CD4-positive, alpha-beta T cell treated with Interleukin-4 for 4 hours (primary cell): ENCODE data around the gene DISC1.
A peak's percentile ranks its signal among the peaks of the same experiment; 100 is the strongest.
"Not testable (repeated sequence)": the region's sequence is repeated elsewhere in the genome, so short reads cannot be mapped to it uniquely, and the experiment has no call there.

Experiments used
- DNase-seq: peaks from one replicate; pipeline ENCODE4 v3.0.0-alpha.2; 2020

The DISC1 gene

DNA sequence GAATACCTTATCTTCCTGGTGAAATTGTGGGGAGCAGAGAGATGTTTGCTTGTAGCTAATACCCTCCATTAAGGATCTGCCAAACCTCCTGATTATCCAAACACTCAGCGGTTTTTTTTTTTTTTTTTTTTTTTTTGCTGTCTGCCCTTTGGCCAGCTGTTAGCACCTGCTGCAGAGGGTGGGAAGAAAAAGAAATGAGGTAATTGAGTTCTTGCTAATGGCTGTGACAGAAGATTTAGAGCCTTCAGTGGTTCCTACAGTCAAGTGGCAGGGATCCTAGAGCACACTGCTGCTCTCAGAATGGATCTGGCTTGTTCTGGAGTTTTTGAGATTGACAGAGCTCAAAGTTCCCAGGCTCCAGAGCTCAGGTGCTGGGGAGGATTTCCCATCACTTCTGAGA is 342.5 kb downstream of the DISC1 start:
- DNase-seq: no peak

DNA sequence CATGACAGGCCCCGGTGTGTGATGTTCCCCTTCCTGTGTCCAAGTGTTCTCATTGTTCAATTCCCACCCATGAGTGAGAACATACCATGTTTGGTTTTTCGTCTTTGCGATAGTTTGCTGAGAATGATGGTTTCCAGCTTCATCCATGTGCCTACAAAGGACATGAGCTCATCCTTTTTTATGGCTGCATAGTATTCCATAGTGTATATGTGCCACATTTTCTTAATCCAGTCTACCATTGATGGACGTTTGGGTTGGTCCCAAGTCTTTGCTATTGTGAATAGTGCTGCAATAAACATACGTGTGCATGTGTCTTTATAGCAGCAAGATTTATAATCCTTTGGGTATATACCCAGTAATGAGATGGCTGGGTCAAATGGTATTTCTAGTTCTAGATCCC is 343.2 kb downstream of the DISC1 start:
- DNase-seq: not testable (repeated sequence)

DNA sequence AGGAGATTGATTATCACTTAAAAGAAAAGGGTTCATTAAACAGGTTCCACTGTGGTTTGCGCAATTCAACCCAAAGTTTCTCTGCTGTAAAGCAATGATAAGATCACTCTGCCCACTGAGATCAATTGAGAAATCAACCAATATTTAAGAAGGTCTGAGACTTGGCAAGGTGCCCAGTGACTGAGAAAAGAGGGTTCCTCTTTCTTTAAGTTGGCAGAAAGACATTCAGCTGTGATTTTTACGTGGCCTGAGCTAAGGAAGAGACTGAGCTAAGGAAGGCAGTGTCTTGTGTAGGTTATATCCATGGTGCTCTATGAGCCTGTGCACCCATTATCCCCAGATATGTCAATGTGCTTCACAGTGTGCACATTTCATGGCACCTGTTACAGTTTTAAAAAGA is 344.1 kb downstream of the DISC1 start:
- no peak for DNase-seq

DNA sequence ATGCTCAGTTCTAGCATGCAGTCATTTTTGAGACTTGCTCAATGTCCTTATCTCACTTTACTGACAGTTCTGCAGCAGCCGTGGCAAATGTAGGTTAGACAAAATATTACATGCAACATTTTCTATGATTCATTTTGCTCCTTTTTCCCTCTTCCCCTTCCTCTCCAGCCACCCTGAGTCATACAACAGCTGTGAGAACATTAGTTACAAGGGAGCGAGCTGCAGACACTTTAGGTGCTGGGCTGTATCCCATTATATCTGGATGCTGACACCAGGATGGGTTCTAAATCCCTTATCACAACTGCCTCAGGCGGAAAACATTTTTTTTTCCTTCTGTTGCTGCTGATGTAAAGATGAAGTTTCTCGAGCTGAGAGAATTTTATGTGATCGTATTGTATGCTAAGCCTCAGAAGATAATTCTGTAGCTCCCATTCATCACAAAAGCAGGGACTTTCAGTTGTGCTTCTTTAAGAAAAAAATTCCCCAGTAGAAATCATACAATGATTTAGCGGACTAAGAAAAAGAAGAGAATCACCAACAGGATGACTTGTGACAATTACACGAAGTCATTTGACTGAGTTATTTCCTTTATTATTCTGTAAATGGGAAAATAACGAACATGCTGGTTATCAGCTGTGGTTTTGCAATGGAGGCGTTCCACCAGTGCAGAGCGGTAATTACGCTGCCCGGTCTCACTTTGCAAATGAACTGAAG is 345.0 kb downstream of the DISC1 start:
- no peak for DNase-seq

DNA sequence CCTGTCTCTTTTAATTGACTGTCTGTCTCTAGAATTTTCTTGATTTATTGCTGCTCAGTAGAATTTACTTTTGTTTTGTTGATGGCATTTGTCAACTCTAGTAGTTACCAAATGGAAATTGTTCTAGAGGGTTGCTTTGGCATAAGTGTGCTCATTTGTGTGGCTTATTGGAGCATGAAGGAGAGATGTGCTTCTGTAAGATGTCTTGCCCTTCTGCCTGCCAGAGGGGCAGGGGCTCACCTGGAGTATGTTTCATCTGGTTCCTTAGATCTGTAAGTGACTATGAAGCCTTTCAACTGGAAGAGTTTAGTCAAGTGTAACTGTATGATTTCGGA is 345.5 kb downstream of the DISC1 start:
- no peak for DNase-seq

DNA sequence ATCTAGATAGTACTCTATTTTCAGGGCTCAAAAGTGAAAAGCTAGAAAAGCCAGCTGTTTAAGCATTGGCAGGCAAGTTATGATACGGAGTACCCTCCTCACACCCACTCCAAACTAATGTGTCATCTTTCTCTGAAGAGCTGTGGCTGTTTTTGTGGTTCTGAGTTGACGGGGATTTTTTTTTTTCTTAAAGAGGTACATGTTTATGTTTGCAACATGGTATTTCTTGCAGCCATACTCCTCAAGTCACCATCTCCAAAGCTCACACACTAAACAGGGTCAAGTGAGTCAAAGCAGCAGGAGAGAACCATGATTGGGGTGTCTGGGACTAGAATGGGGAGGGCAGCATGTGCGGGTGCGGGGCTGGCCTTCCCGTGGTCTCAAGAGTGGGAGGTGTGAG is 347.2 kb downstream of the DISC1 start:
- peak; percentile 2 for DNase-seq

DNA sequence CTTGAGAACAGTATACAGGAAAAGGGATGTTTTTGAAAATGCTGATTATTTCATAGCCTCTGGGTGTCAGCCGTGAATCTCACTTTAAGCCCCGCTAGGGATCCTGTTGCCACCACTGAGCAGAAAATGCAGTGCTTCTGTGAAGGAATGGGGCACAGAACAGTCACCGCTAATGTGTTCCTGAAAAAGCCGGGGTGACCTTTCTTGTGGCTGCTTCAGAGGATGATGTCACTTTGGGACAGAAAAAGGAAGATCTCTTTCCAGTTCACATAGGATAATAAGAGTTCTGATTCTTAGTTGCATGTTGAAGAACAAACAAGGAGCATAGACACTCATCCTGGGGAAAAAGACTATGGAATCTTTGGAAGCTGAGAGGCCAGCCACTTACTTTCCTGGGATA is 349.6 kb downstream of the DISC1 start:
- DNase-seq: no peak

DNA sequence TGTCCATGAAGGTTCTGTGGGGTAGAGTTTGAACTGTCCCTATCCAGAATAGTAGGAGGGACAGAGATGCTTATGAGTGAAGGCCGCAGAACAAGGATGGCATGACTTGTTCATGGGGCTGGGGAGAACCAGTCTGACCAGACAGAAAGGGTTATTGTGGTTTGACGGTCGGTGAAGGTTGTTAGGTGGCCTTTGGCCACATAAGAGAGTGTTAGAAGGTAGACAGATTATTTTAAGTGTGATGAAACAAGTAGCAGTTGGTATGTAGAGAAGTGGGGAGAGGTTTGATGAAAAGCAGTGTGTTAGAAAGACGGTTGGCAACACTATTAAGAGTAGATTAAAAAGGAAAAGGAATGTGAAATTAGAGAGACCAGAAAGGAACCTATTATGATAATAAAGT is 355.1 kb downstream of the DISC1 start:
- no peak for DNase-seq

DNA sequence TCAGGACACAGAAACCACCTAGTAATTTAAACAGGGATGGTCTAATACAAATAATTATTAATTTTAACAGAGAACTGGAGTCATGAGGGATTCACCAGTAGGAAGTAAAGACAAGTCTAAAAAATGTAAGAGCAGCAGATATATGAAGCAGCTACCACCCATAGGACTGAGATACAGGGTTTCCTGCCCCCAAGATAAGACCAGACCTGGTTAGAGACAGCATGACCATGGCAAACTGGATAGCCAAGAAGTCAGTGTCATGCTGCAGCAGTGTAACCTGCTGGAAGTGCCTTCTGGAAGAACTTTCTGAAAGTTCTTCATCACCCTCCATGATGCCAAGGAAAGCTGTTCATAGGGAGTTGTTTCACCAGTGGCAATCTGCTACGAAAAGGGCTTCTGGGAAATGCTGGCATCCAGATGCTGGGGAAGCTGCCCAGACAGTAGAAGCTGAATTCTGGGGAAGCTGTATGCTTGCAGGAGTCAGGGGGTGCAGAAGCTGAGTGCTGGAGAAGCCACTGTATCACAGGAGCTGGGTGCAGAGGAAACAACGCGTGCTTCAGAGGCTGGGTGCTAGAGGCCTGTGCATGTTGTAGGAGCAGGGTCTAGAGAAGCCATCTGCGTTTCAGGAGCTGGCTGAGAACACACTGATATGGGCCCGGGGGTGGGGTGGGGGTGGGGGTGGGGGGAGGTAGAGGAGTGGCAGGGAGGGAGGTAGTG is 356.4 kb downstream of the DISC1 start:
- DNase-seq: no peak

DNA sequence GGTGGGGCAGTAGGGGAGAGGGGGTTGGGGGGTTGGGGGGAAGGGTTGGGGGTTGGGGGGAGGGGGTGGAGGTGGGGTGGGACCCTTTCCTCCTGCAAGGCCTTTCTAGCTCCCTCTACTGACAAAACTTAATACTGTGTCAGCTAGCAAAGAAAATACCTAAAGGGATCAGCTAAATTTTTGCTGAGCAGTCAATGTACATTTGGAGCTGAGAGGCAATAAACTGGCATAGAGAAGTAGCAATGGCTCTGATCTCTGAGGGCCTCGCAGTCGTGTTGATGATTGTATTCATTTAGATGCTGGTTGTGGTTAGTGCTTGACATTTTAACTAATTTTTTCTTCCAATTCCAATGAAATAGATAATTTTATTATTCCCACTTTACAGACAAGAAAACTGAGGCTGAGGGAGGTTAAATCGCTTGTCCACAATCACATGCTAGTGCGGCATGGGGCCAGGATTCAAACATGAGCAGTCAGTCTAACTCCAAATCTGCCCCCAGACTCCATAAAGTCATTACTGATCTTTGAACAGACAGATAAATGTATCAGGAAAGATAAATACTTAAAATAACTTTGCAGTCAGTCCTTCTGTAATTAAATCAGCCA is 357.1 kb downstream of the DISC1 start:
- DNase-seq: no peak

DNA sequence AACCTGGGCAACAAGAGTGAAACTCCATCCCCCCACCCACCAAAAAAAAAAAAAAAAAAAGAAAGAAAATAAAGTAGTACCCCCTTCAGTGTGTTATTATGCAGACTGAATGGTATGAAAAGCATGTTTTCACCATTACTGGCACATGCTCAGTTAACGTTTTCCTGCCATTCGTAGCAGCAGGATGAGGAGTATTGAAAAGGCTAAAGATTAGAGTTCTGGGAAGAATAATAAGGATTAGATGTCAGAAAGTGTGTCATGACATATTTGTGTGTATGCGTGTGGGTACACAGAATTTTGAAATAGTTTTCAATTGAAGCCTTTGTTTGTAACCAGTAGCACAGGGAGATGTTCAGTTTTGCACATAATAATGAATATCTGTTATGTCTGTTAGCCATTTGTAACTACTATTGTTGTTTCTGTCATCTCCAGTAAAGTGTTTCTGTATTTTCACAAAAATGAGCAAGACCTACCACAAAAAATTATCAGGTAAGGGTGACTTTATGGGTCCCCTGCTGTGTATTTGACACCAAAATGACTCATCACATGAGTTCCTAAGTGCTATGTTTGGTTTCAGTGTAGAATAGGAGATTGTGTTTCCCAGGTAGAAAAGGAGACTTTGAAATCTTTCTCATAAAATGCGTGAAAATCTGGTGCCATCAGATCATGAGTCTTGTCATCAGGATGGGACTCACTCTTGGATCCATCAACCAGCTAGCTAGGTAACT is 358.9 kb downstream of the DISC1 start:
- DNase-seq: no peak

DNA sequence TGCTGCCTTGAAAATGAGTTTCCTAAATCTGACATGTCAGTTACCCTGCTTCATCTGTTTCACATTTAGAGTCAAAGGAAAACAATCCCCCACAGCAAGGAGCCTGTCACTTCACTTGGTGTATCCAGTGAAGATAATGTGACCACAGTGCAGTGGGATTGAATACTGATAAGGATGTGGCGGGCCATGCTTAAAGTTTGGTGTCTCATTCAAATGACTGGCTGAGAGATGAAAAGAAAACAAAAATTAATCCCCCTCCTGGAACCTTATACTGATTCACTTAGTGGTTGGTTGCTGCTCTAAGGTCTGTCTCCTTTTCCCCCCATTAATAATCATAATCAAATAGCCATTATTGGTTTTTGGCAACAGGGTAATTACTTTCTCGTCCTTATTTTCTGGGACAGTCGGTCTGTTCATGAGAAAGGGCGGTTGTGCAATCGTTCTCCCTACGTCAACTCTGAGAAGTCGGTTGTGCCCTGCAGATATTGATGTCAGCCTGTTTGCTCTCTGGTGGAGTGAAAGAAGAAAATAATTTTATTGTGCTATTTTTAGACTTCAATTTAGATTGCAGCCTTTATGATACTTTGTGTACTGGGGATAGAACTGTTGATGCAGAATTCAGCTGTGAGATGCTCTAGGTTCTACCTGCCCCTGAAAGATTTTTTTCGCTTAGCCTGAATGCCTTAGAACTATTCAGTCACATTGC is 360.2 kb downstream of the DISC1 start:
- no peak for DNase-seq

DNA sequence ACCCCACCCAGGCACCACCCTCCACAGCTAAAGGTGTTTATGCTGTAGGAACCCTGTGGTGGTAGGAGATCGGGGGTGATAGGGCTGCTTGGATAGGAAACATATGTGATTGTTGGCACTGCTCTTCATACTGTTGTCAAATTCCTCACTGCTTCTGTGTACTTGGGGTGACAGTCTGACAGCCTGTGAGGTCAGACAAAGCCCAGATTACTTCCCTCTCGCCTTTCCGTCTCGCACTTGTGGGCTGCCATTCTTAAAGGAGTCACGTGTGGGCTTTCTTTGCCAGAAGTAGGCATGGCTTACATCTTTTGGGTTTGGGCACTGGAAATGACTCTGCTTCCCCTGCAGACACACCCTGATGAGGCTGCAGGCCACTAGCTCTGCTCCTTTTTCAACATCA is 363.8 kb downstream of the DISC1 start:
- no peak for DNase-seq

DNA sequence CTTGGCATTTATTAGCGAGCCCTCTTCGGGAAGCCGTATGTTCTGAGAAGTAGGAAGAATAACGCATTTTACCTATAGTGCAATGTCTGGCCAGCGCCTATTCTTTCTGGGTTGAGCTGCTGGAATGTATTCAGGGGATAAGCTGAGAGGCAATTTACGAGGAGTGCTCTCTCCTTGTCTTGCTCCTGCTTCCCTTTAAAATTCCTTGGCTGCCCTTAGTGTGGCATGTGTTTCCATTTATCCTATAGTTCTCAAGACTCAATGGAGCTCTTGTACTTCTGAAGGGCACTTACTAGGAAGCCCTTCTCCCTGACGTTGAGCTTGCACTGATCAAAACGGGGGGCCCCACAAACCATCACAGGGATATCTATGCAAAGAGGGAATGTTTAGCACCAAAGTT is 364.6 kb downstream of the DISC1 start:
- no peak for DNase-seq

DNA sequence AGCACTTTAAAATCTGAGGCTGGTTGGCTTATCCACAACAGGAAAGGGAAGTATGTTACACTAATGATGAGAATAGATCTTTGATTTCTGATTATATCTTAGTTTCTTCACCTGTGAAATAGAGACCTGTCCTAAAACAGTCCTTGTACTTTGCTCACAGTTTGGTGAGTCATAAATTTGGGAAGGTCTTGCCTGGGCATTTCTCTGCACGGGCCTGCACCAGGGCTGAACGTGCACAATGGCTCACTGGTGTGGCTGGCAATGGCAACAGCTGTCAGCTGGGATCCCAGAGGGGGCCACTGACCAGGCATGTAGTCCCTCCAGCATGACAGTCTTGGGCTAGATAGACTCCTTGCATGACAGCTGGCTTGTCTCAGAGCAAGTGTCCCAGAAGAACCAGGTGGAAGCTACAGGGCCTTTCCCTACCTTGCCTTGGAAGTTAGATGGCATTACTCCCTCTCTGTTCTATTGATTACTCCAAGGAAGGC is 367.4 kb downstream of the DISC1 start:
- DNase-seq: no peak

DNA sequence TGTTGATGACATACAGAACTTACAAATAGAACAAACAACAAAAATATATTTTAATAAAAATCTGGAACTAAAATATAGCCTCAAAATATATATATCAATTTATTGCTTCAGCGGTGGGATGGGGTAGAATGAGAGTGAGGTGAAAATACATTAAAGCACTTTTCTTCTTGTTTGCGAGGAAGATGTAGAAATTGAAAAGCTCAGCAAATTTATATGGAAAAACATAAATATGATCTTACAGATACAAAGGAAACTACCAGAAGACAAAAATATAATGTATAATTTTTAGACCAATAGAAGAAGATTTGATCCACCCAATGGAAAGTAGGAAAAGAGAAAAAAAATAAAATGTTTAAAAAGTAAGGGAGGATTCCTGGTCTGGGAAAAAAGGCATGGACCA is 372.2 kb downstream of the DISC1 start:
- DNase-seq: no peak

DNA sequence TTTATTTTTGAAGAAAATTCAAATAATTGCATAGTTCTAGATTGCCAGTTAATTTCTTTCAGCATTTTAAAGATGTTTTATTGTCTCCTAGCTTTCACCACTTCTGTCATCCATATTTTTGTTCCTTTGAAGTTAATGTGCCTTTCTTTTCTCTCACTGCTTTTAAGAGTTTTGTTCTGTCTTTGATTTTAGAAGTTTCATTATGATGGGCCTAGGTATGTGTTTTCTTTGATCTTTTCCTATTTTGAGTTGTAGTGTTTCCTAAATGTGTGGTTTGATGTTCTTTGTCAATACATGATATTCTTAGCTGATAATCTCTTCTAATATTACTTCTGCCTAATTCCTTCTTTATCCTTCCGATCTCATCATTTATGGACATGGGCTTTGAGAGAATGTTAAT is 378.7 kb downstream of the DISC1 start:
- DNase-seq: no peak

DNA sequence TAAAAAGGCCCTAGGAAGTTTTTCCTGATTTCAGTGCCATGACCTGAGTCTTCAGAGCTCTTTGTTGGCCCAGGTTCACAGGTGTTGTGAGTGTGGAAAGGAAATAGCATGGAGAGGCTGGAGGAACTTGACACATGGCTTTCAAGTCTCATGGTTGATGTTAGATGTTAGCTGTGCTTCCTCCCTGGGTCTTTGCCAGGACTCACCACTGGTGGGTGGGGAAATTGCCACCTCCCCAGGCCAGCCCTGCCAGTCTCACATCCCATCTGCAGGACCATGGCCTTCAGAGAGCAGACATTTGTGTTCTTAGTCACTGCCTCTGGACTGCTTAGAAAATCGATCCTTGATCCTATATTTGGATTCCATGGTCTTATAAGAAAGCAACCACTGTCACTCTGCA is 383.2 kb downstream of the DISC1 start:
- no peak for DNase-seq

DNA sequence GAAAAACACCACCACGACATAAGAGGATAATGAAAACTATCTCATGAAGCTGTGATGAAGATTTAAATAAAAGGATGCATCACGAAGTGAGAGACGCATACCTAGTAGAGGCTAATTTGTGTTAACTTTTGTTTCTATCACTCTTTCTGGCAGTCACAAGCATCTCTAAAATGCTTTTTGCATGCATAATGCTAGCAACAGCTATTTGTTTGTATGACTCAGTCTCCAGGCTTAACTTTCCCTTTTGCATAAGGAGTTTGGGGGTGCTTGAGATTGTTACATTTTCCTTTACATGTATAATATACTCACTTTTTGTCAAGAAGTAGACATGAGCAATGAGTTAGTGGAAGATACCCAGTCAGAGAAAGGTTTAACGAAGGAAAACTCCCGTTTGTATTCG is 385.4 kb downstream of the DISC1 start:
- DNase-seq: no peak

DNA sequence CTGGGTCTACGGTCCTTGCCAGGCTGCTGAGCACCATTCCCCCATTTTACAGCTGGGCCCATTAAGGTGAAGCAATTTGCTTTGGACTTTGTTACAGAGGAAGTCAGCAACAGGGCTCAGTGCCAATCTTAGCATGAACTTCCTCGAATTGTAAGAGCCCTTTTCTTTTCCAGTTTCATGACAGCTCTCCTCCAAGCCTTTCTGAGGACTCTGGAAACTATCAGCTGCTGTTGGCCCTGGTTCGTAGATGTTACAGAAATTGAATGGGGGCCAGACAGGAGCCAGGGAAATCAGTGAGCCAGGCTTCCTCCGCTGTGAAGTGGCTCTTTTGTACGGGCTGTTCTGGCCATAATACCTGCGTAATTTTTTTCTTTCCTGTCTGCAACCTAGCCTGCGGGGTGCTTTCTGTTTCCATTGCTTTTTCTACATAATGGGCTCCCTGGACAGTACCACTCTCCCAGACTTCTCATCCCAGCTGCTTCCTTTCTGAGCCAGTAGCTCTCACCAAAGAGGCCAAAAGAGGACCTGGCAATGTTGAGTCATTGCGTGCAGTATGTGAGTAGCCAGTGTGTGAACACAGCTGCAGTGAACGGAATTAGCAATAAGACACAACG is 386.3 kb downstream of the DISC1 start:
- no peak for DNase-seq

DNA sequence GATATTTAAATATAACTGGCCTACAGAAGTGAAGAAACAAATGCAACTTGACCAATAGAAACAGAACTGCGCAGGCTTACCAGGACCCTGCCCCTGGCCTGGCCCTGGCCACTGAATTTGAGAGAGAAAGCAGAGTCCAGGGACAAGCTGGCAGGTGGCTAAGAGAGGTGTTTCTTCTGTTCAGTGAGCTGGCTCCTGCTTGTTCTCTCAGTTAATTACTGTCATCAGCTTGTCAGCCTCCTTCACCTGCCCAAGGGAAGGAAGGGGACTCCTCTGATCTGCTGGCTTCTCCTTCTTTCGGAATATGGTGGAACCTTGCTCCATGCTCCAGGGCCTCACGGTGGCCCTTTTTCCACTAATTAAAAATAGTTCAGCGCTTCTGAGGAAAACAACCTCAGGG is 388.4 kb downstream of the DISC1 start:
- no peak for DNase-seq

DNA sequence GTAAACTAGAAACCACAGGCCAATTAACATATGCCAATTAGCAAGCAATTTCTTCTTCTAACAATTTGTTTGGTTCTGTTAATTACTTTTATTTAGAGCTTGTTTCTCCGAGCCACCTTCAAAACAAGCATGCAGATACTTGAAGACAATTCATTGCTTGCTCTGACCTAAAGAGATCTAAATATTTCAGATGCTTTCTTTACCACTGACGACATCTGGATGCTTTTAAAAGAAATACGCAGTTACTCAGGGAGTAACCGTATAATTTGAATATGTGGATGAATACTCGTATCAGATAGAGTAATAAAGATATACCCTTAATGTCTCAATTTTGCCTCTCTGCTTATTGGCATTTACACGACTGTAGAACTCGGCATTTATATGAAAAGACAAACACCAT is 390.0 kb downstream of the DISC1 start:
- DNase-seq: no peak

DNA sequence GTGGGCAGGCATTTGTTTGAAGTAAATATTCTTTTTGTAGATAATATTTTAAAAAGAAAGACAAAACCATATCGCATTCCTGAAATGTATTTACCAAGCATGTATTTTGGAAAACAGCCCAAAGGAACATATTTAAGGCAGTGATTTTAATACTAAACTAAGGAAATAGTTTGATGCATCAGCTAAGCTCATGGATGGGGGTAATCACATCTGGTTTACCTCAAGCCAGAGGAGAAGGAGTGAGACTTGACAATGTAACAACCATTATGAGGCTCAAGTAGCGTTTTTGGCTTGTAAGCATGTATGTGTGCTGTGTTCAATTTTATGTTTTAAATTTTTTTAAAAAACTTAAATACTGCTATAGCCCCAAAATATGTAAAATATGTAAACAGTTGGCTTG is 390.5 kb downstream of the DISC1 start:
- DNase-seq: no peak
